Activated CD4-positive, alpha-beta T cell treated with anti-CD3 and anti-CD28 coated beads for 4 hours (primary cell): Measurements from ENCODE around the gene COG7.
"Not testable (repeated sequence)": the region's sequence is repeated elsewhere in the genome, so short reads cannot be mapped to it uniquely, and the experiment has no call there.

ENCODE experiments used
- DNase-seq, 2 donors: peaks; one replicate each; pipeline ENCODE4 v3.0.0-alpha.2; 2020

The COG7 gene

DNA sequence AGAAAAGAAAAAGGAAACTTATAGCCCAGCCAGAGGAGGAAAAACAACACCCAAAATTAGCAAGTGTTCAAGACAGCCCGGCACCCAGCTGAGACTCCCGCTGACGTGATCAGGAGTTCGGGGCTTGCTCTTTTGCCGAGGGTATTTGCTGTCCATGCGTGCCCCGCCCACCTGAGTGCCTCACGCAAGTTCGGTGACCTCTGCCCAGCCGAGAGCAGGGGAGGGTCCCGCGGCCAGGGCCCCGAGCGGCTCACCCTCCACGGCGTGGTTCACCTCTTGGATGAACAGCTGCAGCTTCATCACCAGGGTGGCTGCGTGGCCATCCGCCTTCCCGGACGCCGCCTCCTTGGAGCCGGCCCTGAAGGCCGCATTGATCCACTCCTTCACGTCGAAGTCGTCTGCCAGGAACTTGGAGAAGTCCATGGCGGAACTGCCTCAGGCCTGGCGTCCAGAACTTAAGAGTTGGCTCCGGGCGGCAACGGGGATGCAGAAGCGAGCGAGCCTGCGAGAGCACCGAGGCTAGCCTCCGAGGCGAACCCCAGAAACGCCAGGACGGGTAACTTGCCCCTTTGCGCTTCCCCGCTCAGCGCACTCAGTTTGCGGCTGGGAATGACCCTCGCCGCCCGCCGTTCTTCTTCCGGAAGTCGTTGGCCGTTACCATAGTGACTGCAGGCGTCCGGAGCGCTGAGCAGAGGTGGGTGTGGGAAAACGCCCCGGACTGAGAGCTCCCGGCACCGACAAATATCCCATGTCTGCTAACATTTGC is at the start of gene COG7:
Gene COG7, minus strand, starts transcription at position 618 of the 766 bp plus-strand sequence. Its CDS starts 195 bp downstream, at position 423.
- DNase-seq = peak; percentile 79 to 81

DNA sequence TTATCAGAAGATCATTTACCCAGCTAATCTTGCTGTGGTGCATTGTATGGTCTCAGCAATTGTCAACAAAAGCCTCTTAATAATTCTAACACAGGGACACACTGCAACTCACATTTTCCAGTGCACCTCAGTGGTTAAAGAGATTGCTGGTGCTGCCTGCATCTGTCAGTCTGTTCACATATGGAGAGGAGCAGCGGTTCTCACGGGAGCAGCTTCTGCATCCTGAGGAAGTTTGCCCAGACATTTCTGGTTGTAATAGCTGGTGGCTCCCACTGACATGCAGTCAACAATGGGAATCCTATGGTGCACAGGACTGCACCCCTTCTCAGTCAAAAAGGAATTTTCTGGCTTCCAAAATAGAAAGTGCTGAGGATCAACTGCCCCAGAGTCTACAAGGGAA is 49.5 kb upstream of the COG7 start:
- no peak for DNase-seq

DNA sequence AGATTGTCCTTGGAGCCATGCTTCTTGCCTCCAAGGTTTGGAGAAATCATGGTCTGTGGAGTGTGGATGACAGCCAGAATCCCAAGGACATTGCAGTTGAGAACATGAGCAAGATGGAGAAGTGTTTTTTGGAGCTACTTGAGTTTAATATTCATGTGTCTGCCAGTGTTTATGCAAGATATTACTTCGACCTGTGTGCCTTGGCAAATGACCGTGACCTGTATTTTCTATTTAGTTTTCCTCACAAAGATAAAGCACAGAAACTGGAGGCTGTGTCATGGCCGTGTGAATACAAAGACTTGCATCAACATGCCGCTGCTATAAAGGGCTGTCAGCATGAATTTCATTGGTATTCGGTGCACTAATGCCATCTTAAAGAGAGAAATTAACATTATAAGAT is 48.3 kb upstream of the COG7 start:
- no peak for DNase-seq

DNA sequence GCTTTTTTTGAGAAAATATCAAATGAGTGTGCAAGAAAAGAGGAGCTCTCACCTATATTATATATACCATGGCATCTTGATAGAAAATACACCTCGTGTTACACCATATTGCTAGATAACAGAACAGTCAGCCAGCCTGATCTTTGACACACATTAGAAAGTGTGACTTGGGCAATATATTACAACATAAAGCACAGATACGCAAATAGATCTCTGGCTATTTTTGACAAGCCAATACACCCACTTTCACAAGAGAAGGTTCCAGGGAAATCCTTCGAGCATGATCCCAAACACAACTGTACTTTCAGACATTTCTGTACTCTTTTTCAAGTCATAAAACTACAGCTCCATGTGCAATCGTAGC is 47.9 kb upstream of the COG7 start:
- DNase-seq = no peak

DNA sequence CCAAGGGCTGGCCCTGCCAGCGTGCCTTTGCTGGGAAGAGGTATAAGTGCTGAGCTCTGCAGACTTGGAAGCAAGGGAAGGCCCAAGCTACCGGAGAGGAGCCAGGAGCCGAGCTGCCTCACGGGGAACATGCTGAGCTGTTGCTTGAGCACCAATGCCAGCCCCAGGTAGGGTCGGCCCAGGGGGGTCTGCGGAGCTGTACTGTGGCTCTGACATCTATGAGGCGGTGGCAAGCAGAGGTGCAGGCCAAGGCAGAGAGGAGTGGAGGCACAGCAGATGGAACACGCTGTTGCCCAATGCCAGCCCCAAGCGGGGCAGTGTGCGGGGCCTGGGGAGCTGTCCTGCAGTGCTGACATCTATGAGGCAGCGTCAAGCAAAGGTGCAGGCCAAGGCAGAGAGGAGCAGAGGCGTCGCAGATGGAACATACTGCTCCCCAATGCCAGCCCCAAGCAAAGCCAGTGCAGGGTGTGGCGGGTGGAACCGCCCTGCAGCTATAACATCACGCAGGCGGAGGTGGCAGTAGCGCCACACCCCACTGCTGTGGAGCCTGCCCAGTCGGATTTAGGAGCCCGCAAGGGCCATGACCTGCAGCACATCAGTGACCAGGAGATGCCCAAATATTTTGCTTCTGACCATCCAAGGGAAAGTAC is 47.3 kb upstream of the COG7 start:
- no peak for DNase-seq

DNA sequence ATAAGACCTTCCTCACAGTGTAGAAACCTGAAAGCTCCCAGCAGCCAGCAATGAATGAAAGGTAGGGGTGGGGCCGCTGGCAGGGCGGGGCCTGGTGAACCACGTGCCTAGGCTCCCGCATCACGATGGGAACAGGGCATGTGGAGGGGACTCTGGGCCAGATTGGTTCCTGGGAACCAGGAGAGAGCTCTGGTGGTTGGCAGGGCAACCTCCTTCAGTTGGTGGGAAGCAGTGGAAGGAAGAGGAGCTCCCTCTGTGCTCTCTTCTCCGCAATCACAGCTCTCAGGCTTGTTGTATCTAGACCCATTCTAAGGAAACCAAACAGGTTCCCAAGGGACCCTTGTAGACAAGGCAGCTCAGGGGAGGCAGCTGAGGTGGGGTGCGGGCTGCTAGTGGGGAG is 46.8 kb upstream of the COG7 start:
- DNase-seq = no peak

DNA sequence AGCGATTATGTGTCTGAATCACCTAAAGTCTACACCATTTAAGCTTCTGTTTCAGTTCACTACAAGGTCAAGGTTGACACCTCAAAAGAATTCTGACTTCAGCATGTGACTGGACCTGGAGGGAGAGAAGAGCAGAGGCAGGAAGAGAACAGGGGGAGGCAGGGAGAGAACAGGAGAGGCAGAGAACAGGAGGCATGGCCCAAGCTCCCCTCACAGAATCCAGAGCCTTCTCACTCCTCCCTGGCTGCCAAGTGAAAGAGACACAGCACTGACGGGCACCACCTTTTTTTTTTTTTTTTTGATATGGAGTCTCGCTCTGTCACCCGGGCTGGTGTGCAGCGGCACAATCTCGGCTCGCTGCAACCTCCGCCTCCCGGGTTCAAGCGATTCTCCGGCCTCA is 45.9 kb upstream of the COG7 start:
- no peak for DNase-seq

DNA sequence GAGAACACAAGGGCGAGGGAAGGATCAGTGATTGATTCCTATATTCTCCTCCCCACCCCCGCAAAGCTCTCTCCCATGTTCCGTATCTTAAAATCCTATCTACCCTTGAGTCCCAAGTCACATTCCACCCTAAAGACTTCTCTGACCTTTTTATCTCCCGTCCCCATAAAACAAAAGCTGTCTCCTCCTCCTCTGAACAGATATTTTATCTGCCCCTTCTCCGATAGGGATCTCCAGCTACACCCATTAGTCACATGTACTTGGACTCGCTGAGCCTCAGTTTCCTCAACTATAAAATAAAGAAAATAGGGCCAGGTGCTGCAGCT is 44.5 kb upstream of the COG7 start:
- DNase-seq = no peak

DNA sequence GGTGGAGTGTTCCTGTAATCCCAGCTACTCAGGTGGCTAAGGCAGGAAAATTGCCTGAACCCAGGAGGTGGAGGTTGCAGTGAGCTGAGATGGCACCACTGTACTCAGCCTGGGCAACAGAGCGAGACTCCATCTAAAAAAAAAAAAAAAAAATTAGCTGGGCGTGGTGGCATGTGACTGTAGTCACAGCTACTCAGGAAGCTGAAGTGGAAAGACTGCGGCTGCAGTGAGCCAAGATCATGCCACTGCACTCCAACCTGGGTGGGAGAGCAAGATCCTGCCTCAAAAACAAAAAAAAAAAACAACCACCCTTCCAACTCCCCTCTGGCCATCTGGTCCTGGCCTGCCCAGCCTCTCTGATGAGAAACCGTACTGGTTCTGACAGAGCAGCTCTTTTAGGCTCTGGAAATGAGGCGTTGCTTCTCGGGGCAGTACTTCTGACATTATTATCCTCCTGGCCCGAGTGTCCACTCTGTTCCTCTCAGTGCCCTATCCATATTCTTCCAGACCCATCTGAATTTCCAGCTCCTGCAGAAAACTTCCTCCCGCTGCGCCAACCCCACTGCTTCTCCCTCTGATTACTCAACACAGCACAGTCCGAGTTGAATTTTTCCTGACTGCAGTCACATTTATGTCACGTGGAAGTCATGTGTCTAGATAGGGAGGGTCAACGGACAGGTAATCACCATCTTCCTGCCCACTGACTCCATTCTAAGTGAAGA is 44.0 kb upstream of the COG7 start:
- DNase-seq = no peak

DNA sequence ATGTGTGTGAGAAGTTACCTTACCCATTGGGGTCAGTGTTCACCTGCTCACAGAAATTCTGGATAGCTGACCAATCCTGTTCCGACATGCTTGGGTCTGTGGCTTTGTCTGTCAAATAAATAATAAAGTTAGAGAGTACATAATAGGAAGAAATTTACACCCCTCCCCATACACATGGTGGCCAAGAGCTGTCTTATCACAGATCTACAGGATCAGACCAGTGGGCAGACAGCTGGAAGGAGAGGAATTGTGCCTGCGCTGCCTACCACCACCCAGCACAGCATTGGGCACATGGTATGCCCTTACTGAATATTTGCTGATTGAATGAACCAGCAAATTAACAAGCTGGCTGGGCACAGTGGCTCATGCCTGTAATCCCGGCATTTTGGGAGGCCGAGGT is 42.7 kb upstream of the COG7 start:
- no peak for DNase-seq

DNA sequence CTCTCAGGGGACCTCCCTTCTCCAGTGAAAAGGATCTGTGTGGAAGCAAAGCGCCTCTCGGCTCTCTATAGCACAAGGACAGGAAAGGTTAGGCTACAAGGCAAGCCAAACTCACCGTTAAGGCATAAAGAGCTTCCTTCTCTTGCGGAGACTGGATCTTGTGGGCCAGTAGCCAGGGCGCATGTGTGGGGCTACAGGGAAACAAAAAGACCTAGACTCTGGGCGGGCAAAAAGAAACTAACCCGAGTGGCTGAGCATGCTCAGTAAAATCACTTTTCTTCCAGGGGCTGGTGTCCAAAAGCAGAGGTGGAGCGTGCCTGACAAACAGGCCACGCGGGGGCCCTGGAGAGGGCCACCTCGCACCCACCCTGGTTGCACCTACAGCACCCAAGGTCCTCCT is 41.2 kb upstream of the COG7 start:
- no peak for DNase-seq

DNA sequence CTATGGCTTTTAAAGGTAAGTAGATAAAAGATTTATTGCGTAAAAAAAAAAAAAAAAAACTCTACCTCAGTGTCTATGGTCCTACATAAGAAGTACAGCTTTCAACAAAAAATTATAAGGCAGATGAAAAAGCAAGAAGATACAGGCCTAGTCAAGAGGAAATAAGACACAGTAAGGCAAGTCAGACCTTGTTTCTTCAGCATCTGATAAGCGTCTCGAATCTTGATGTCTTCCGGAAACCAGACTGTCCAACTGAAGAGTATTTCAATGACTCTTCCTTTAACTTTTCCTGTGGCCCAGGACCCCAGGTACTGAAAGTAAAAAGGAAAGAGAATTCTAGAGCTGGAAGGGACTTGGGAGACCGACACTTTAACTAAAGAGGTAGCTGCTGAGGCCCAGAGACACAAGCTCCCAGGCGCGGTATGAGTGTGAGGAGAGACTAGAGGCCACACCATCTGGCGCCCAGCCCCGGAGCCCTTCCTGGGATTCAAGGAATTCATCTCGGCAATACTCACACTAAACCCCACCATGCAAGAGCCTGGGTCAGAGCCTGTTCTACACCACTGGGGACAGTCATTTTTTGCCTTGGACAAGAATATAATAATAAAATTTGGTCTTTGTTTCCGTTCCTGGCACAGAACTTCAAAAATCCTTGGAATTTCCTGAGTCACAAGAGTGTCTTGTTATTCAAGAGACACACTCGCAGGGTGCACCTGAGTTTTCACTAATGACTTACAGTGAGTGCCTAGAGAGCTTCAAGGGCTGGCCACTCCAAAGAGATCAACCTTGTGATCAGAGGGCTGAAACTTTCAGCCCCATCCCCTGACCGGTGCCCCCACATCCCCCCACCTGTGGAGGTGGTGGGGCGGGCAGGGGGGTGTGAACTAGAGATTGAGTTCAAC is 38.8 kb upstream of the COG7 start:
- DNase-seq = no peak

DNA sequence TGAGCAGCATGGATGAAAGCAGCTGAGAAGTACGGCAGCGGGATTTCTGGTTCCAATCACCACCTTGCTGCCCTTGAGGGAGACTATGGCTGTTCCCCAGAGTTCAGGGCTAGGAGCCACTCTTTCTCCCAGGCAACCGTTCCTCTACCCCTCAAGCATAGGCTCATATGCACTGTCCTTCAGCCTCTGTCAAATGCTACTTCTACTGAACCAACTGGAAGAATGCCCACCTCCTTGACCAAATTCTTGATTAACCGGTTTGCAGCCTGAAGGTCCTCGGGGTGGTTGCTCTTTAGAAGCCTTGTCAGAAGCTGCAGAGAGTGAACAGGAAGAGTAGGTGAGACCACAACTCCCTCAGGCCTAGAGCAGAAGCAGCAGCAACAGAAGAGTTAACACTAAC is 33.5 kb upstream of the COG7 start:
- no peak for DNase-seq

DNA sequence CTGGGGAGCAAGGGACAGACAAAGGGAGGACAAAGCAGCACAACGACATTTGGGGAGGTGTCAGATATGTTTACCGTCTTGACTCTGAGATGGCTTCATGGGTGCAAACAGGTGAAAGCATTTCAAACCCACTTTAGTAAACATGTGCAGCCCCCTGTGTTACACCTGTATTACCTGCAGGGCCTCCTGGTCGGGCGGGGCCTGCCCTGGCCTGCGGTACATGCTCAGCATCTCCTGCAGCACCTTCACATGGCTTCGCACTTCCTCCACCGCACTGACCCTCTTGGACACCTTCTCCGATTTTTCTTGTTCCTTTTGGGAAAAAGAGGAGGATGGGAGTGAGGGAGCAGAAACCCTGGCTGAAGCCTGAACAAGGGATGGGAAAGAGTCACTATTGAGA is 32.9 kb upstream of the COG7 start:
- DNase-seq = no peak

DNA sequence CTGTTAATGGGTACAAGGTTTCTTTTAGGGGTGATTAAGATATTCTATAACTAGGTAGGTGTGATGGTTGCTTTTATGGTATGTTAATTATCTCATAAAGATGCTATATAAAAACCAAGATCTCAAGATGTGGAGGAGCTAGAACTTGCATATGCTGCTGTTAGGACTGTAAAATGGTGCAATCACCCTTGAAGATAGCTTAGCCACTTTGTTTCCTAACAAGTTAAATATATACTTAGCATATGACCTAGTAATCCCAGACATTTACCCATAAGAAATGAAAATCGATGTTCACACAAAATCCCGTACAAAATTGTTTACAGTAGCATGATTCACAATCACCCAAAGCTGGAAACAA is 32.2 kb upstream of the COG7 start:
- no peak for DNase-seq

DNA sequence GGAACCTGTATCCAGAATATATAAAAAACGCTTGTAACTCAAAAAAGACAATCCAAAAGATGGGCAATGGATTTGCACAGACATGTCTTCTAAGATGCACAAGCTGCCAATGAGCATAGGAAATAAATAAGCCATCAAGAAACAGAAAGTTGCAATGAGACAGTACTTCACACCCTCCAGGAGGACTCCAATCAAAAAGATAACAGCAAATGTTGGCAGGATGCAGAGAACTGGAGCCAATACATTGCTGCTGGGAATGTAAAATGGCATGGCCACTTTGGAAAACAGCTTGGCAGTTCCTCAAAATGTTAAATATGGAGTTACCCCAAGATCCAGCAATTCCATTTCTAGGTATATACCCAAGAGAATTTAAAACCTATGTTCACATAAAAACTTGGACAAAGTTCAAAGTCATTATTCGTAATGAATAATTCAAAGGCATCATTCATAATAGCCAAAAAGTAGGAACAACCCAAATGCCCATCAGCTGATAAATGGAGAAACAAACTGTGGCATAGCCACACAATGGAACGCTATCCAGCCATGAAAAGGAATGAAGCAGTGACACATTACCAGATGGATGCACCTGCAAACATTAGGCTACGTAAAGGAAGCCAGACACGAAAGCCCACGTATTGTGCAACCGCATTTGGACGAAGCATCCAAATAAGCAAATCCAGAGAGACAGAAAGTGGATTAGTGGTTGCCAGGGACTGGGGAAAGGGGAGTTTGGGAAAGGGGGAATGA is 31.7 kb upstream of the COG7 start:
- DNase-seq = no peak

DNA sequence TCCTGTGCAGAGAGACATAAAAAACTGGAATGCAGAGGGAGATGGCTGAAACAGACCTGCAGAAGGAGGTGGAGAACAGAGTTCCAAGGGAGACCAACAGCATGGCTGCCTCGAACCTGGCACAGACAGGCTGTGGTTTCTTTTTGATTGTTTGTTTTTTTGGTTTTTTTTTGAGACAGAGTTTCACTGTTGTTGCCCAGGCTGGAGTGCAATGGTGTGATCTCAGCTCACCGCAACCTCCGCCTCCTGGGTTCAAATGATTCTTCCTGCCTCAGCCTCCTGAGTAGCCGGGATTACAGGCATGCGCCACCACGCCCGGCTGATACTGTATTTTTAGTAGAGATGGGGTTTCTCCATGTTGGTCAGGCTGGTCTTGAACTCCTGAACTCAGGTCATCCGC is 30.5 kb upstream of the COG7 start:
- DNase-seq = not testable (repeated sequence)

DNA sequence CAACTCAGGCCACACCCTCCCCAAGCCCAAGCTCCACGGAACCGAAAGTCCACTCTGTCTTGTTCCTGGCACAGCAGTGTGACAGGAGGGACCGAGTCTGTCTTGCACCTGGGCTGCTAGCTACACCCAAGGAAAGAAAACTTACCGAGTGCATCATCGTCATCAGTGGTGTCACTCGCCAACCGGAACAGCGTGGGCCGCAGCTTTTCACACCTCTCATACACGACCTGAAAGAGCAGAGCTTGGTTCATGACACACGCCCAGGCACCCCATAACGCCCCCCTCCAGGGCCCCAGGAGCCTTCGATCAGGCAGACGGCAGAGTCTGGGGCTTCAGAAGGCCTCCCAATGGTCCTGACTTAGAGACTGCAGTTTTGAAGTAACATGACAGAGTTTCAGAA is 29.8 kb upstream of the COG7 start:
- DNase-seq = no peak

DNA sequence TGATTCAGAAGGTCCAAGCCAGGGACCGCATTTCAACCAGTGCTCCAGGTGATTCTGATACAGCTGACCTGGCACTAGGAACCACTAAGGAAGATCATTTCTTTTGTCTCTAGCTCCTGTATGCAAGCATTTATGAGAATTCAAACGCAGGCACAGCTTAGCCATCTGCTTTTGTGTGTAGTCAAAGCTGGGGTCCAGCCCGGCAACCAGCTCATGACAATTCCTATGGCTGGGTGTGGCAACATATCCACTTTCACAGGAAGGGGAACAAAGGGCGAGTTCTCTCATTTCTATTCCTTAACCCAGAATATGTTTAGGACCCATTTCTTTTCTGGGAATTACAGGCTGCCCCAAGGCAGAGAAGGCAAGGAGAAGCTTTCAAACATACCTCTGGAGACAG is 27.3 kb upstream of the COG7 start:
- DNase-seq = no peak

DNA sequence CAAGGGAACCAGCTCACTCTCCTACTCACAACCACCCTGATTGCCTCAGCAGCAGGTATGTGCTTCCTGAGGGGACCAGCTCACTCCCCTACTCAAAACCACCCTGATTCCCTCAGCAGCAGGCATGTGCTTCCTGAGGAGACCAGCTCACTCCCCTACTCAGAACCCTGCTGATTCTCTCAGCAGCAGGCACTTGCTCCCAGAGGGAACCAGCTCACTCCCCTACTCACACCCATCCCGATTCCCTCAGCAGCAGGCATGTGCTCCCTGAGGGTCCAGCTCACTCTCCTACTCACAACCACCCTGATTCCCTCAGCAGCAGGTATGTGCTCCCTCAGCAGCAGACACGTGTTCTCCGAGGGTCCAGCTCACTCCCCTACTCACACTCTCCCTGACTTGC is 26.1 kb upstream of the COG7 start:
- no peak for DNase-seq

DNA sequence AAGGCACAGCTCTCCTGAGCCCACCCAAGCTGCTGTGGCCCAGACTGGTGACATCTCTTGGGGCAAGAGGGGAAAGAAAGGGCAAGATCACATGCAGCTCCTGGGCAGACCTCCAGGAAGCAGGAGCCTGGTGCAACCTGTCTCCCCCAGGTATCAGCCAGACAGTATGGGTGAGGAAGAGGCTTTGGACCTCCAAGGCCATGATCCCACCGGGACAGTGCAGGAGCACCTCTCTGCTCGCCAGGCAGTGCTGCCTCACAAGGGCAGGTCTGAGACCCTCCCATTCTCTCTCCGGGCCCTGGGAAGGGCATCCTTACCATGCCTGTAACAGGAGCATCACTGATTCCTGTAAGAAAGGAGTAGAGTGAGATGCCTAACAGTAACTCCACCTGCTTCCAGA is 25.6 kb upstream of the COG7 start:
- no peak for DNase-seq

DNA sequence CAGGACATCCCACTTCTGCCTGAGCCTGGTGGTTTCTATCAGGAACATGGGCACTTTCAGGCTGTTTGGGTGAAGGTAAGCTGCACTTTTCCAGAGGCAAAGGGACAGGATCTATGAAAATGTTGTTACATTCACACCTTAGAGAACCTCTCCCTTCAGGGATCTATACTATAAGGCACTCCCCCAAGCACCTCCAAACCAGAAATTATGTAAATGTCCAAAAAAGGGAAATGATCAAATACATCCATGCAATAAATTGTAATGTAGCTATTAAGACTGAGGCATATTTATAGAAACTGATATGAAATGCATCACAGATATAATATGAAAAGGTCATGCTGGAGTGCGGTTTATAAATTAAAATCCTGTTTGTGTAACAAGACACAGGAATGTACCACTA is 23.3 kb upstream of the COG7 start:
- no peak for DNase-seq

DNA sequence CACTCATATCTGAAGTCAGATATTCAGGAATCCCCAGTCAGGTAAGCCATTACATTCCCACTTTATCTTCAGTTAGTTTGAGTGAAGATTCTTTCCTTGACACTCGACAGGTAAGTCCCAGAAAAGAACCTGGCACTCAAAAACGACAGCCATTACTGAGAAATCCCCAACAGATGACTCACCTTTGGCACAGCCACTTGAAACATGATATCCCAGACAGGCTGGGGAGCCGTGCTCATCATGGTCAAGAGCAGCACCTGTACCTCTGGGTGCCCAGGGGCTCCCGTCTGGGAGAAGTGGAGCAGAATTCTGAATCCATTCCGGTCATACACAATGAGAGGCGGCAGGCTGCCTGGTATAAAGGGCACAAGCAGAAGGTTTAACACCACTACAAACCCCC is 16.8 kb upstream of the COG7 start:
- DNase-seq = no peak
